Measurements from ENCODE around the gene SMARCD3. TPM values are rescaled to one million over a fixed set of nuclear protein-coding genes. Genes with fewer than 3 reads are reported as not detected.
A peak's percentile ranks its signal among the peaks of the same experiment; 100 is the strongest.

The SMARCD3 gene
- total and polyA plus RNA-seq, 9 of the 15 experiments (the other 6 are each of a cell fraction or from before 2014, with no cell fraction given): 0.43 to 3.6 (median 2.6) TPM

- H3K27ac ChIP-seq (ENCODE audit: extremely low read depth, low read depth, low read length): no peak overlapping the region
- CTCF ChIA-PET (ENCODE audit: low intra/inter-chr PET ratio): no interaction called here
- peaks cover 16 to 44% of the 10 kb centered on the region in 2 experiments; a peak in 4 of 5 replicates for H3K4me1 ChIP-seq (replicated peaks in 1 of 2; ENCODE audit: control insufficient read depth in 2 of 2, insufficient read depth in 2 of 2, low read length in 2 of 2)
- H3K27me3 ChIP-seq (ENCODE audit: control insufficient read depth in 2 of 2, insufficient read depth in 2 of 2, low read length in 2 of 2): peaks cover 0 to 10% of the 10 kb centered on the region in 2 experiments; a peak in 1 of 5 replicates
- no peak overlapping the region for H2AFZ ChIP-seq (ENCODE audit: low read depth, low read length)
- no peak overlapping the region for H3K4me2 ChIP-seq (ENCODE audit: insufficient read depth, low read length)
- WGBS (ENCODE audit: insufficient coverage, low coverage, missing lambda C conversion rate): 50% methylated on average over 7 of the region's 7 CpGs
- intact Hi-C loops (cut with micrococcal nuclease) (loop anchor here (2.0 to 5.0 kb wide), 2 partner anchors 34 to 49 kb away; no protein-coding TSS in a partner anchor), in situ Hi-C loops (cut with MboI) (no loop called here)
- H3K9me1 ChIP-seq (ENCODE audit: control insufficient read depth, insufficient read depth, low read length): peaks cover 8% of the 10 kb centered on the region
- ATAC-seq: 0 out of 3 replicates have a peak, but pooled peaks have one; percentile 4
- peak; percentile 71 for FAIRE-seq
- POLR2A ChIA-PET: interaction anchor here (1.5 to 3.5 kb wide), 3 partner anchors 7 to 20 kb away, joined by 4 to 34 read pairs (median 14); partner anchors contain the start of gene CHPF2
- BruUV-seq (replicated peaks): no TSS peak
- peak overlapping the region in 1 of 2 experiments; percentile 40; a peak in 1 of 4 replicates for H3K9ac ChIP-seq (ENCODE audit: insufficient read depth in 1 of 2, low read depth in 2 of 2, low read length in 2 of 2)
- no peaks in the 10 kb centered on the region for H3K9me3 ChIP-seq (replicated peaks; ENCODE audit: control insufficient read depth, insufficient read depth, low read depth, low read length)
- H3K79me2 ChIP-seq (ENCODE audit: control insufficient read depth, insufficient read depth, low read length): no peaks in the 10 kb centered on the region
- H3K36me3 ChIP-seq (ENCODE audit: control insufficient read depth, insufficient read depth, low read length): peaks cover 22% of the 10 kb centered on the region; the same call in 2 of the 3 replicates
- no peak overlapping the region for H3K4me3 ChIP-seq
- DNase-seq (ENCODE audit: extremely low read depth in 1 of 4, low spot score in 3 of 4): peak in 1 of 4 experiments; percentile 51
- peaks cover 57% of the 10 kb centered on the region for H4K20me1 ChIP-seq (replicated peaks; ENCODE audit: control insufficient read depth, insufficient read depth, low read length)
- TF ChIP-seq POLR2AphosphoS2 (IDR thresholded peaks at IDR 0.05; ENCODE audit: low read length) (0 out of 2 replicates have a peak, but pooled peaks have one; percentile 55), RFX7 (CRISPR knock-in tag; IDR thresholded peaks at IDR 0.05) (no peak), ZNF224 (CRISPR knock-in tag; IDR thresholded peaks at IDR 0.05) (no peak), GTF2A2 (tag; IDR thresholded peaks at IDR 0.05) (no peak), MAZ (CRISPR knock-in tag; conservative IDR thresholded peaks at IDR 0.05 in 1 of 2, IDR thresholded peaks at IDR 0.05 in 1 of 2) (0 out of 4 replicates have a peak, but pooled peaks of 1 of the 2 experiments have one; percentile 10), MBD2 (IDR thresholded peaks at IDR 0.05; ENCODE audit: borderline replicate concordance, low read depth) (no peak), SMARCE1 (IDR thresholded peaks at IDR 0.05) (0 out of 2 replicates have a peak, but pooled peaks have one; percentile 34), BACH1 (tag; IDR thresholded peaks at IDR 0.05) (no peak), PKNOX1 (IDR thresholded peaks at IDR 0.05) (0 out of 2 replicates have a peak, but pooled peaks have one; percentile 15), MAFF (IDR thresholded peaks at IDR 0.05; ENCODE audit: low read length) (peak; percentile 89), MTA1 (IDR thresholded peaks at IDR 0.05; ENCODE audit: borderline replicate concordance) (no peak), SMARCA4 (IDR thresholded peaks at IDR 0.05) (peak; percentile 45; the same call in 1 of the 2 replicates), KLF6 (CRISPR knock-in tag; IDR thresholded peaks at IDR 0.05; ENCODE audit: borderline replicate concordance) (no peak), CBFA2T3 (IDR thresholded peaks at IDR 0.05) (0 out of 2 replicates have a peak, but pooled peaks have one; percentile 13), KLF13 (tag; IDR thresholded peaks at IDR 0.05; ENCODE audit: borderline replicate concordance, low read depth) (no peak), WHSC1 (IDR thresholded peaks at IDR 0.05; ENCODE audit: low read length) (no peak), SMAD4 (CRISPR knock-in tag; conservative IDR thresholded peaks at IDR 0.05) (no peak), ZNF316 (IDR thresholded peaks at IDR 0.05) (peak; percentile 88), E2F6 (IDR thresholded peaks at IDR 0.05; ENCODE audit: borderline replicate concordance in 1 of 2, extremely low read depth in 1 of 2, insufficient read depth in 1 of 2, insufficient read length in 1 of 2, low read depth in 1 of 2, low read length in 1 of 2, poor library complexity in 1 of 2, severe bottlenecking in 1 of 2) (no peak), SOX6 (IDR thresholded peaks at IDR 0.05) (peak; percentile 67), TBL1XR1 (IDR thresholded peaks at IDR 0.05; ENCODE audit: low read length in 2 of 2) (no peak)
These were observed 7.3 kb downstream of the SMARCD3 start for GRCh38 chr7:151240942-151241754.

All from K562 (cell line).